ENCODE data around the gene CLDN2. TPM values are rescaled to one million over a fixed set of nuclear protein-coding genes. Genes with fewer than 3 reads are reported as not detected.
A peak's percentile ranks its signal among the peaks of the same experiment; 100 is the strongest.

CLDN2 gene
- total RNA-seq, 1 experiment from 2014 or later, result 0.10 TPM

DNA sequence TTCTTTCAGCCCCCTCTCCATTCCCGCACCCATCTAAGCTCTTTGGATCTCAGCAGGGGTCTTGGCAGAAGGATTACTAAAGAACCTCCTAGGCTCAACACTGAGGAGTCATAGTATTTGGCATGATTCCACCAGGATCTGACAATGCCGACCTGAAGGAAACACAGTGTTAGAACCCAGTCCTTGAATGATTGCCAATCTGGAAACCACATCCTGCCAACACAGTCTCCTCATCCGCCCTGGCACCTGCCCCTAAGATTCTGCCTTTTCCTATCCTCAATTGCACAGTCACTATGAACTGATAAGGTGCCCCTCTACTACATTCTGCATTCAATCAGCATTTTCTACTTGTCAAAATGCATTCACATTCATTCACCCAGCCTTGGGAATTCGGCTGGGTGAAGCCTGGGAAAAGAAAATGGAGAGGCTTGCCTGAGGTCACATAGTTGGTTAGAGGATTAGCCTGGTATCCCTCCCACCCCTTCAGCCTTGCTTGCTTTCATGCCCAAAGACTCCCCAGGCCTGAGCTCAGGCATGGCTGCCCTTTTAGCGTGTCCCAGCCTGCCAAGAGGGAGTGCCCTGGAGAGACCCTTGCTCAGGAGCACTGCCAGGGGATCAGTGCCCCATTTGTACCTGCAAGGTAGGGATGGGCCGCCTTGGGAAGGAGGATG, 2.2 kb upstream of the CLDN2 start:
- peak; percentile 95 for DNase-seq (ENCODE audit: low read depth)

DNA sequence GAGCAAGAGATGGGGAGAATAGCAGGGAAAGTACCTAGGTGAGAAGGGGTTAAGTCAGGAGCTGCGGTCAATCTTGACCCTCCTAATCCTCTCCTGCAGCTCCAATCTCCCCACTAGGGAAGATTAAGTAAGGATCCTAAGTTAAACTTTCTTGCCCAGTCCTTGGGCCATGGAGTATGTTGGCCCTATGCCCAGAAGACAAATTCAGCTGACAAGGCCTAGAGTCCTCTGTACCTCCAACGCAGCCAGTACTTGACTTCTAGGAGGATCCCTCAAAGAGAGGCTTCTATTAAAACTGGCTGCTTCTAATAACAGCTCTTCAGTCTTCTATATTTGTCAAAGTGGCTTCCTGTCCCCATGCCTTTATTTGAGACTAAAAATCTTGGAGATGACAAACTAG, 1.4 kb downstream of the CLDN2 start:
- no peak for DNase-seq (ENCODE audit: low read depth)

GRCh38 chrX:106927023-106927422, 6.8 kb downstream of the CLDN2 start:
- peak; percentile 7 for DNase-seq (ENCODE audit: low read depth)

GRCh38 chrX:106927700-106928099, 7.5 kb downstream of the CLDN2 start:
- no peak for DNase-seq (ENCODE audit: low read depth)

DNA sequence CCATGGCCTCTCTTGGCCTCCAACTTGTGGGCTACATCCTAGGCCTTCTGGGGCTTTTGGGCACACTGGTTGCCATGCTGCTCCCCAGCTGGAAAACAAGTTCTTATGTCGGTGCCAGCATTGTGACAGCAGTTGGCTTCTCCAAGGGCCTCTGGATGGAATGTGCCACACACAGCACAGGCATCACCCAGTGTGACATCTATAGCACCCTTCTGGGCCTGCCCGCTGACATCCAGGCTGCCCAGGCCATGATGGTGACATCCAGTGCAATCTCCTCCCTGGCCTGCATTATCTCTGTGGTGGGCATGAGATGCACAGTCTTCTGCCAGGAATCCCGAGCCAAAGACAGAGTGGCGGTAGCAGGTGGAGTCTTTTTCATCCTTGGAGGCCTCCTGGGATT, 8.0 kb downstream of the CLDN2 start:
- DNase-seq (ENCODE audit: low read depth), result no peak

GRCh38 chrX:106931831-106932491, 11.8 kb downstream of the CLDN2 start:
- no peak for DNase-seq (ENCODE audit: low read depth)

- peak; percentile 4 for DNase-seq (ENCODE audit: low read depth)
Measured at GRCh38 chrX:106932492-106932923, 12.3 kb downstream of the CLDN2 start.

DNA sequence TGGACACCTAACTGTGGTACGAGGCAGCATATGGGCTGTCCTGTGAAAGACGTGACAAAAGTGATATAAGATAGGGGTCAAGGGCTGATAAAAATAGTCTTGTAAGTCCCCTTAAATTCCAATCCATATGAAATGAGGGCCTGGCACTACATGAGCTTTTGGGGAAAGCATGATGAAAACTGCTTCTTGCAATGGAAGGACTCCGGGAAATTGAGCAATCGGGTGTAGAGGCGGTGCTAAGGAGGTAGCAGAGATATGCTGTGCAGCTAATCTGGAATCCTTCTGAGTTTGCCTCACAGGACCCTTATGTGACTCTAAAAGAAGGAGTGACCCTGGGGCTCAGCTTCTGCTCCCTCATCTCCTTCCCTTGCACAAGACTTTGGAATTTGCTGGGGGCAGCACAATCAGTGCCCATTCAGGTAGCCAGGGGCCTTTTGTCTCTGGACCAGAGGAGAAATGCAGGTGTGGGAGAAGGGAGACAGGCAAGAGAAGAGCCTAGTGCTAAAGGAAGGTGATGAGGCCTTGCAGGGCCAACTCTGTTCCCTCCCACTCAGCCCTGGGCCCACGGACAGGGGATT, 12.8 kb downstream of the CLDN2 start:
- no peak for DNase-seq (ENCODE audit: low read depth)

DNA sequence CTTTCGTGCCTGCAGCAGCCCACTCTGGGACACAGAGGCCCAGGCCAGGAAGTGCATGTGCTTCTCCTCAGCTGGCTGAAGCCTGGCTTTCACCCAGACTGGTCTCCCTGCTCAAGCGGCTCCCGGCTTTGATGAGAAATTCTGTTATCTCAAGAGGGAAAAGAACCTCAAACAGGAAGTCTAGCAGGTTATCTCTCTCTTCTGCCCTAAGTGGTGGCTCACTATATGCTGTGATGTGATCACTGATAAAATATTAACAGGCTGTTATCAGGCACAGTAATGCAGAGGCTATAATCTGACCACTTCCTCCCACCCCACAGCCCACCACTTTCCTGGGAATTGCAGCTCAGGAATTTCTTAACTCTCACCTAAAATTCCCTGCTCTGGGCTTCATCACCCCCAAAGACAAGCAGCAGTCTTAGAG, 13.3 kb downstream of the CLDN2 start:
- DNase-seq (ENCODE audit: low read depth), result peak; percentile 18

- no peak for DNase-seq (ENCODE audit: low read depth)
Measured at GRCh38 chrX:106935175-106935574, 15.0 kb downstream of the CLDN2 start.

- DNase-seq (ENCODE audit: low read depth), result no peak
Measured at GRCh38 chrX:106936246-106936645, 16.0 kb downstream of the CLDN2 start.

DNA sequence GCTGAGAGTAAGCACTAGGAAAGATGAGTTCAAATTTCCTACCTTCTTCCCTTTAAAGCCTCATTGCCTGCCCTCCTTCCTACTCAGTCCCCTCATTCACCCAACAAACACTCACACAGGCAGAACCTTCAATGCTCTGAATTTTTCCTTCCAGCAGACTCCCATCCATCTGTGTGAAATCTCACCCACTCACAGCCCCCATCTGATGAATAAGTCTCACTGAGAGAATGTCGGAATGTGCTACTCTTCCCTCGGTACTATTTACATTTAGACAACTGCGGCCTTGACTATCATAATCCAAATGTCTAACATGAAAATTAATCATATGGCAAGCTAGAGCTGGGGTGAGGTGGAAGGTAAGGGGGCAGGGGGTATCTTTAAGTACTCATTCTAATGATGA, 19.4 kb downstream of the CLDN2 start:
- DNase-seq (ENCODE audit: low read depth), result no peak

DNA sequence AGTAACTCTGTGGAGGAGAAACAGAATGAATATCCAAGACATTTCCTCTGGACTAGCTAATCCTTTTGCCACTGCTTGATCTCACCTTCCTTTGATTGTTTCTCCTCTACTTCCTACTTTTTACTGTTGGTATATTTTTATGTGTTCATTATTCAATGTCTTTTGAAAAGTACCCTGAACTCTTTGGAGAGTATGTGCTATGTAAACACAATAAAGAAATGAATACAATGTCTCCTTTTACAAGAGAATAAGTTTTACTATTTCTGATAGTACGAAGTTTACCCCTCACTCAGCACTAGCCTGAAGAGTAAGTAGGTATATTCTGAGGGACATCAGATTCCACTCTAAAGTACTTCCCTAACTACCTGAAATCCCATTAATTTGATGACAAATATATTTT, 19.9 kb downstream of the CLDN2 start:
- no peak for DNase-seq (ENCODE audit: low read depth)

DNA sequence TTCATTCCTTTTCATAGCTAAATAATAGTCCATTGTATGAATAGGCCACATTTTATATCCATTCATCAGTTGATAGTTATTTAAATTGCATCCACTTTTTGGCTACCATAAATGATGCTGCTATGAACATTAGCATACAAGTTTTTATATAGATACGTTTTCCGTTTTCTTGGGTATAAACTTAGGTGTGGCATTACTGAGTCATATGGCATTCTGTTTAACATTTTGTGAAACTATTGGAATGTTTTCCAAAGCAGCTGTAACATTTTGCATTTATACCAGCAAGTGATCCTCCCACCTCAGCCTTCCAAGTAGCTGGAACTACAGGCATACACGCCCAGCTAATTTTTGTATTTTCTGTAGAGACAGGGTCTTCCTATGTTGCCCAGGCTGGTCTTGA, 26.3 kb downstream of the CLDN2 start:
- DNase-seq (ENCODE audit: low read depth), result no peak

DNA sequence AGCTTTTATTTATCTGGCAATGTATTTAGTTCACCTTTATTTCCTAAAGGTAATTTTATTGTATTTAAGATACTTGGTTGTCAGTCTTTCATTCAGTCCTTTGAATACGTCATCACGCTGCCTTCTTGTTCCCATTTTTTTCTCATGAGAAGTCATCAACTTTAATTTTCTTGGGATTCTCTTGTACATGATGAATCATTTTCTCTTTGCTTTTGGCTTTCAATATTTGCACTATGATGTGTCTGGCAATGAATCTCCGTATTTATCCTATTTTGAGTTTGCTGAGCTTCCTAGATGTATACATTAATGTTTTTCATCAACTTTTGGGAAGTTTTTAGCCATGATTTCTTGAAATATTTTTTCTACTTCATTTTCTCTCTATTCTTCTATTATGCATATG, 28.4 kb downstream of the CLDN2 start:
- peak; percentile 16 for DNase-seq (ENCODE audit: low read depth)

- no peak for DNase-seq (ENCODE audit: low read depth)
Measured at GRCh38 chrX:106949366-106949765, 29.2 kb downstream of the CLDN2 start.

DNA sequence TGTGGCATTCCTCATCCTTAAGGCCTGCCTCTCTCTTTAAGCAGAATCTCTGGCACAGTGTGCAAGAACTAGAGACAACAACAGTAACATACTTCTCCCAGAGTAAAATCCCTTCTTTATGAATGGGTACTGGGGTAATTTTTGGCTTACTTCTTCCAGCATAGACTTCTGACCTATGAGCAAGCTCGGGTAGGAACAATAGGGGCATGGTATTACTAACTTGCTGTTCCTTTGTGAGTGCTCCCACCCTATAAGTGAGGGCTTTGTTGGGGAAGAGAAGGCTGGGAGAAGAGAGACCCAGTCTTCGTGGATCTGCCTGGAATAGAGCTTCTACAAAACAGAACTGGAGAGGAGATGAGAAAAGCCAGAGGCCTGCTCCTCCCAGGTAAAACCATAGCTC, 30.2 kb downstream of the CLDN2 start:
- no peak for DNase-seq (ENCODE audit: low read depth)

DNA sequence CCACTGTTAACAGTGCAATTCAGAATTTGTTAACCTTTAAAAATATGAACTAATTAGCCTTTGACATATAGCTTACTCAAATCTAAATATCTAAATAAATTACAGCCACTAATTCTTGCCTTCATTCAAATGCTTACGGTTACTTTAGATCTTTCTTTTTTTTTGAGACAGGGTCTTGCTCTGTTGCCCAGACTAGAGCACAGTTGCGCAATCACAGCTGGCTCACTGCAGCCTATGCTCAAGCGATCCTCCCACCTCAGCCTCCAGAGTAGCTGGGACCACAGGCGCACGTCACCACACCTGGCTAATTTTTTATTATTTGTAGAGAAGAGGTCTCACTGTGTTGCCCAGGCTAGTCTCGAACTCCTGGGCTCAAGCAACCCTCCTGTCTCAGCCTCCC, 31.0 kb downstream of the CLDN2 start:
- no peak for DNase-seq (ENCODE audit: low read depth)

GRCh38 chrX:106952089-106952488, 31.9 kb downstream of the CLDN2 start:
- no peak for DNase-seq (ENCODE audit: low read depth)

GRCh38 chrX:106952538-106952937, 32.3 kb downstream of the CLDN2 start:
- DNase-seq (ENCODE audit: low read depth), result no peak

GRCh38 chrX:106952988-106953387, 32.8 kb downstream of the CLDN2 start:
- peak; percentile 16 for DNase-seq (ENCODE audit: low read depth)

GRCh38 chrX:106954041-106954440, 33.8 kb downstream of the CLDN2 start:
- no peak for DNase-seq (ENCODE audit: low read depth)

All from HT1080 (cell line).